Thyroid gland (tissue), 4 donors: ENCODE results near the gene FABP7.

Experiments
- POLR2A ChIP-seq, 2 donors: fragments of 450-650 bp; IDR thresholded peaks; one replicate each; pipeline ENCODE4 v1.6.1; 2017; ENCODE audit warnings: antibody characterized with exemption in 2 of 2, mild to moderate bottlenecking in 2 of 2, moderate library complexity in 1 of 2
- TF ChIP-seq, protein P1 (sequence below), 6 experiments: fragments of 200-600 bp in 3 of 6; fragments of 450-650 bp in 3 of 6; sonication (generic) in 3 of 6; IDR thresholded peaks; one replicate each; pipeline ENCODE4 v1.5.1; 2016 to 2019; ENCODE audit warnings: antibody characterized with exemption in 6 of 6, mild to moderate bottlenecking in 2 of 6, inconsistent platforms in 1 of 6, moderate library complexity in 1 of 6

GRCh38 chr6:122810189-122810588, 30.7 kb downstream of the FABP7 start:
- TF ChIP-seq, protein P1, sequence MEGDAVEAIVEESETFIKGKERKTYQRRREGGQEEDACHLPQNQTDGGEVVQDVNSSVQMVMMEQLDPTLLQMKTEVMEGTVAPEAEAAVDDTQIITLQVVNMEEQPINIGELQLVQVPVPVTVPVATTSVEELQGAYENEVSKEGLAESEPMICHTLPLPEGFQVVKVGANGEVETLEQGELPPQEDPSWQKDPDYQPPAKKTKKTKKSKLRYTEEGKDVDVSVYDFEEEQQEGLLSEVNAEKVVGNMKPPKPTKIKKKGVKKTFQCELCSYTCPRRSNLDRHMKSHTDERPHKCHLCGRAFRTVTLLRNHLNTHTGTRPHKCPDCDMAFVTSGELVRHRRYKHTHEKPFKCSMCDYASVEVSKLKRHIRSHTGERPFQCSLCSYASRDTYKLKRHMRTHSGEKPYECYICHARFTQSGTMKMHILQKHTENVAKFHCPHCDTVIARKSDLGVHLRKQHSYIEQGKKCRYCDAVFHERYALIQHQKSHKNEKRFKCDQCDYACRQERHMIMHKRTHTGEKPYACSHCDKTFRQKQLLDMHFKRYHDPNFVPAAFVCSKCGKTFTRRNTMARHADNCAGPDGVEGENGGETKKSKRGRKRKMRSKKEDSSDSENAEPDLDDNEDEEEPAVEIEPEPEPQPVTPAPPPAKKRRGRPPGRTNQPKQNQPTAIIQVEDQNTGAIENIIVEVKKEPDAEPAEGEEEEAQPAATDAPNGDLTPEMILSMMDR (IDR thresholded peaks at IDR 0.05) = no peak
- no peak for TF ChIP-seq POLR2A (IDR thresholded peaks at IDR 0.05)
